ENCODE measurements around the gene CLDN19. TPM values are rescaled to one million over a fixed set of nuclear protein-coding genes. Genes with fewer than 3 reads are reported as not detected.

CLDN19 gene
- total RNA-seq, 1 donor from 2014 or later = not detected

Other genes with a start within 250 kb of the CLDN19 start
- gene PPIH, start 81.8 kb downstream of the CLDN19 start, total RNA-seq = 18.3 TPM
- gene YBX1, start 57.8 kb downstream of the CLDN19 start, total RNA-seq = 717 TPM
- gene P3H1, start 26.8 kb upstream of the CLDN19 start, total RNA-seq = 12.2 TPM
- gene C1orf50, start 27.0 kb upstream of the CLDN19 start, total RNA-seq = 11.0 TPM
- not detected for gene TMEM269, start 44.8 kb upstream of the CLDN19 start, total RNA-seq
- gene ERMAP, start 76.9 kb upstream of the CLDN19 start, total RNA-seq = 8.5 TPM
- gene SVBP, start 77.2 kb upstream of the CLDN19 start, total RNA-seq = 17.7 TPM
- gene ZNF691, start 106.4 kb upstream of the CLDN19 start, total RNA-seq = 6.5 TPM
- gene SLC2A1, start 218.6 kb upstream of the CLDN19 start, total RNA-seq = 31.9 TPM

Data from cardiac septum (tissue), 1 donor.